GM21786 (cell line): ENCODE measurements around the gene ANKRD40.
A peak's percentile ranks its signal among the peaks of the same experiment; 100 is the strongest.
"Not testable (repeated sequence)": the region's sequence is repeated elsewhere in the genome, so short reads cannot be mapped to it uniquely, and the experiment has no call there.

Experiments used
- ATAC-seq: cut with Tn5 transposase; IDR thresholded peaks from one replicate; pipeline ENCODE4 v1.9.1; 2021; ENCODE audit not compliant: unreplicated experiment

ANKRD40 gene

GRCh38 chr17:50707289-50708049 is at the start of gene ANKRD40:
TSS of gene ANKRD40 (minus strand) at chr17:50707914. CDS start at chr17:50707654, 260 bp downstream.
- peak; percentile 77 for ATAC-seq

- ATAC-seq: no peak
These were observed 46.8 kb upstream of the ANKRD40 start for GRCh38 chr17:50754521-50754920.

- no peak for ATAC-seq
These were observed 41.5 kb upstream of the ANKRD40 start for GRCh38 chr17:50749245-50749644.

GRCh38 chr17:50745631-50746030 is 37.9 kb upstream of the ANKRD40 start:
- no peak for ATAC-seq

DNA sequence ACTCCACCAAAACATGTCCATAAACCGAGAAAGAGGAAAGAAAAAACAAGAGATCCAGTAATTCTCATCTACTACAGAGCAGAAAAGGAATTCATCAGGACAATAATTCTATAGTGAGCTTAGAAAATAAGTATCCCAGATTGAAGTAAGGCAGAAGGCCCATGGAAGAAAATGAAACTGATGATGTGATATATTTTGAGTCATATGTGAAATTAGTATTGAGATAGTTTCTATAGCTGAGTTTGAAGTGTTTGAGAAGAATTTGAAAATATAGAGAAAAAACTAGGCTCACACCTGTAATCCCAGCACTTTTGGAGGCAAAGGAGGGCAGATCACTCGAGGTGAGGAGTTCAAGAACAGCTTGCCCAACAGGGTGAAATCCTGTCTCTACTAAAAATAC is 31.4 kb upstream of the ANKRD40 start:
- ATAC-seq: no peak

- ATAC-seq: no peak
These were observed 29.5 kb upstream of the ANKRD40 start for GRCh38 chr17:50737118-50737698.

DNA sequence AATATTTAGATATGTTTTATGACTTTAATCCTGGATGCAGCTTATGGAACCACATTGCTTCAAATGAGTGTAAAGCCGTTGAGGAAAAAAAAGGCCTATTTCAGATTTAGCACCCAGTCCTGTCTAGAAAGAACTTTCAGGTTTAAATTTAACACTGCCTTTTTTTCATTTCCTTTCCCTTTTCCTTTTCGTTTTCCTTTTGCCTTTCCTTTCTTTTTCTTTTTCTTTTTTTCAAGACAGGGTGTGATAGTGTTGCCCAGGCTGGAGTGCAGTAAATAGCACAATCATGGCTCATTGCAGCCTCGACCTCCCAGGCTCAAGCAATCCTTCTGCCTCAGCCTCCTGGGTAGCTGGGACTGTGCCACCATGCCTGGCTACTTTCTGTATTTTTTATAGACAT is 27.6 kb upstream of the ANKRD40 start:
- ATAC-seq: no peak

GRCh38 chr17:50731575-50732460 is 24.1 kb upstream of the ANKRD40 start:
- ATAC-seq: no peak

- no peak for ATAC-seq
These were observed 21.4 kb upstream of the ANKRD40 start for GRCh38 chr17:50728881-50729765.

DNA sequence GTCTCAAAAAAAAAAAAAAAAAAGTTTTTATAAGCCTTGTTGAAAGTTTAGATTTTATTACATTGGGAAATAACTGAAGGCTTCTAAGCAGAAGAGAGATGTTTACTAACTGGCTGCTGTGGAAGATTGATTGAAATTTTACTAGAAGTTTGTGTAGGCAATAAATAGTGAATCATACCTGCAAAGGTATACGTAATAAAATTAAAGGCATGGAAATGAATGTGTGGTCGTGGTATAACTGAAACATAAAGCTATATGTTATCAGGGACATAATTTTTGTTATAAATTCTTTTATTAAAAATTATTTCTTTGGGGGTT is 20.4 kb upstream of the ANKRD40 start:
- ATAC-seq: no peak

DNA sequence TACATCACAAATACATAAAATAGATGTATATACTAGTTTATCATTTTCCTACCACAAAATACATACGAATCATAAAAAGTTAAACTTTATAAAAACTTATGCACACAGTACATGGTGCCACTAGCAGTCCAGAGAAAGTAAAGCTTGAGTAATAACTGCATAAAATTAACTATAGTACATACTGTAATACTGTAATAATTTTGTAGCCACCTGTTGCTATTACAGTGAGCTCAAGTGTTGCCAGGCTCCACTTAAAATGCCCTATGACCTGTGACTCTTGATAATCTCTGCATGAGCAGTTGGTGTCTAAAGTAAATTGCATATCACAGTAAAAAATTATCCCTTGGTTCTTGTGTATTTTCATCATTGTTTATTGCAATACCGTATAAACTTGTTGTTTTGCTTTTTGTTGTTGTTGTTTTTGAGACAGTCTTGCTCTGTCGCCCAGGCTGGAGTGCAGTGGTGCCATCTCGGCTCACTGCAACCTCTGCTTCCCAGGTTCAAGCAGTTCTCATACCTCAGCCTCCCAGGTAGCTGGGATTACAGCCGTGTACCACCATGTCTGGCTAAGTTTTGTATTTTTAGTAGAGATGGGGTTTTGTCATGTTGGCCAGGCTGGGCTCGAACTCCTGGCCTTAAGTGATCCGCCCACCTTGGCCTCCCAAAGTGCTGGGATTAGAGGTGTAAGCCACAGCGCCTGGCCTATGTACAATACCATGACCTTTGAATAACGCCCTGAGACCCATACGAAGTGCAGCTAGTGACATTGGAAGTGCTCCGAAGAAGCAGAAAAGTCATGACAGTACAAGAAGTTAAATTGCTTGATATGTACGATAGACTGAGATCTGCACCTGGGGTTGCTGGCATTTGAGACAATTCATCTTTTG is 18.3 kb upstream of the ANKRD40 start:
- ATAC-seq: no peak

DNA sequence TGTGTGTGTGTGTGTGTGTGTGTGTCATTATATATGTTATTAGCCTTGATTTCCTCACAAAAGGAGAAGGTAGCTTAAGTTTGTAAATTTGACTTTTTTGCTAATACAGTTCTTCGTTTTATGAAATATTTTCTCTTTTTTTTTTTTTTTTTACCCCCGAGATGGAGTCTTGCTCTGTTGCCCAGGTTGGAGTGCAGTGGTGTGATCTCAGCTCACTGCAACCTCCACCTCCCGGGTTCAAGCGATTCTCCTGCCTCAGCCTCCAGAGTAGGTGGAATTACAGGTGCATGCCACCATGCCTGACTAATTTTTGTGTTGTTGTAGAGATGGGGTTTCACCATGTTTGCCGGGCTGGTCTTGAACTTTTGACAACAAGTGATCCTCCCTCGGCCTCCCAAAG is 16.9 kb upstream of the ANKRD40 start:
- ATAC-seq: not testable (repeated sequence)

- no peak for ATAC-seq
These were observed 15.0 kb upstream of the ANKRD40 start for GRCh38 chr17:50722746-50723145.

DNA sequence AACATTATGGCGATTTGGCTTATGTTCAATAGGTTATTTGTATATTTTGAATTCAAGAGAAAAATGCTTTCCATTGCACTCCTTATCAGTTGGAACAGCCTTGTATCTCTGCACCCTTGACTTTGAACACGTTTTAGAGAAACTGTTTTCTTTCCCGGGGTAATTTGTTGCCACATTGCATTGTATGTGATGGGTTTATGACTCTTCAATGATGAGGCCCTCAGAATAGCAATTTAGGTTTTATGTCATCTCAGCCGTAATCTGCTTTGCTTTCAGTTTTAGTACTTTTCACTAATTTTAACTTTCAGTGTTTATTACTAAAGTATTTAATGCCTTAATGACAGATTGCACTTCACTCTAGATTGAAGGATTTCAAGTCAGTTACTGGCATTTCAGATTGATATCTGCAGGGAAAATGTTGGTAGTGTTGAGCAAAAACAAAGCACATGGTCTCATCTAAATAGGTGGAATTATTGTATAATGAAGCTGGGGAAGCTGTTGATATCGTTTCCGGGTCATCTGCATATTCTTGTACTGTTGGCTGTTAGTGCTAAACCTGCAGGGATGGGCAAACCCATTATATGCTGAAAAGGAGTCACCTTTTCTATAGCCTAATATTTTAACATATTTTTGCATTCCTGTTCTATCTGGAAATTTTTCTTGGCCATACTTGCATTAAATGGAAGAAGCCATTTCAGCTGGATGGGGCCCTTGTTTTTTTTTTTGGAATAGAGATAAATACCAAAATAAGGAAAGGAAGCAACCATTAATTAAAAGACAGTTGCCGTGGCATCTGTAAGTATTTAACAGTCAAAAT is 13.7 kb upstream of the ANKRD40 start:
- no peak for ATAC-seq

GRCh38 chr17:50719924-50720794 is 12.4 kb upstream of the ANKRD40 start:
- ATAC-seq: no peak

DNA sequence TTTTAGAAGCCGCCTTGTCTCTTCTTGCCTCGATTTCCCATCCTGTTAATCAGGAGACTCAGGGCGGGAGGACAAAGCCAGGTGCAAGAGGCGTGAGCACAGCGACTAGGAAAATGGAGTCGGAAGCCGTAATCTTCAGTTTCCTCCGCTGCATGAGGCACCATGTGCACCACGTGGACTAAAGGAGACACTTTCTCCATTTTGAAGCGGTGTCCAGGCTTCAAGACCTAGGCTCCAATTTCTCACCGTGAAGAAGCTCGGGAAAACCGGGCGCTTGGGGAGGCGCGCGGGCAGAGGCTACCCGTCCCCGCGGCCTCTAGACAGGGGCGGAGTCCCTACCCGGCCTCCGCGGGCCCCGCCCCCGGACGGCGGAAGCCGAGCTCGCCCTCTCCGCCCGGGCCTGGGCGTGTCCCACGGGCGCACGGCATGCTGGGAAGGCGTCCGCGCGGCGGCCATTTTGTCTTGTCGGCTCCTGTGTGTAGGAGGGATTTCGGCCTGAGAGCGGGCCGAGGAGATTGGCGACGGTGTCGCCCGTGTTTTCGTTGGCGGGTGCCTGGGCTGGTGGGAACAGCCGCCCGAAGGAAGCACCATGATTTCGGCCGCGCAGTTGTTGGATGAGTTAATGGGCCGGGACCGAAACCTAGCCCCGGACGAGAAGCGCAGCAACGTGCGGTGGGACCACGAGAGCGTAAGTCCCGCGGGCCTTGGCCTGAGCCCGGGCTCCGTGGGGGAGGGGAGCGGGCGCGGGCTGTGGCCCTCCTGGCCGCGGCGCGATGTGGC is 11.6 kb upstream of the ANKRD40 start, which contains the start of gene LUC7L3:
TSS of gene LUC7L3 (plus strand) at position 460 of the 780 bp plus-strand sequence. CDS start at position 590, 130 bp downstream.
- ATAC-seq: peak; percentile 90

DNA sequence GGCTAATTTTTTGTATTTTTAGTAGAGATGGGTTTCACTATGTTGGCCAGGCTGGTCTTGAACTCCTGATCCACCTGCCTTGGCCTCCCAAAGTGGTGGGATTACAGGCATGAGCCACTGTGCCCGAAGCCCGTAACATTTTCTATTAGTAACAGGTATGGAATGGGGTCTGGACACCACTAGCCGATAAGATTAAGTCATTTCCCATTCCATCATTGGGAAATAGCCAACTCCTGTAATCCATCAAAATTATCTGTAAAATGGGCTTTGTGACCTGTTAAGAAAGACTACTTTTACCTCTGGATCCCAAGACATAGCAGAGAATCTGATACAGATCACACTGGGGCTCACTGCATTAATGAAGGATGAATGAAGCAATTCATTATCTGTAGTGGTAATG is 7.8 kb upstream of the ANKRD40 start:
- no peak for ATAC-seq
